Choroid plexus epithelial cell (primary cell): ENCODE results near the gene KLHL11.
"Not testable (repeated sequence)": the region's sequence is repeated elsewhere in the genome, so short reads cannot be mapped to it uniquely, and the experiment has no call there.

Source experiments
- DNase-seq: peaks from one replicate; pipeline ENCODE4 v3.0.0-alpha.2; 2010; ENCODE audit warnings: low read depth
- H3K4me3 ChIP-seq: 2 replicates; pipeline ENCODE4 v1.5.1; 2011; ENCODE audit warnings: low read depth, mild to moderate bottlenecking, control low read depth, low read length, moderate library complexity
- CTCF ChIP-seq: conservative IDR thresholded peaks from 2 replicates; pipeline ENCODE4 v1.5.1; 2011; ENCODE audit warnings: low read depth, mild to moderate bottlenecking, control low read depth, inconsistent platforms, low read length, moderate library complexity

The KLHL11 gene

DNA sequence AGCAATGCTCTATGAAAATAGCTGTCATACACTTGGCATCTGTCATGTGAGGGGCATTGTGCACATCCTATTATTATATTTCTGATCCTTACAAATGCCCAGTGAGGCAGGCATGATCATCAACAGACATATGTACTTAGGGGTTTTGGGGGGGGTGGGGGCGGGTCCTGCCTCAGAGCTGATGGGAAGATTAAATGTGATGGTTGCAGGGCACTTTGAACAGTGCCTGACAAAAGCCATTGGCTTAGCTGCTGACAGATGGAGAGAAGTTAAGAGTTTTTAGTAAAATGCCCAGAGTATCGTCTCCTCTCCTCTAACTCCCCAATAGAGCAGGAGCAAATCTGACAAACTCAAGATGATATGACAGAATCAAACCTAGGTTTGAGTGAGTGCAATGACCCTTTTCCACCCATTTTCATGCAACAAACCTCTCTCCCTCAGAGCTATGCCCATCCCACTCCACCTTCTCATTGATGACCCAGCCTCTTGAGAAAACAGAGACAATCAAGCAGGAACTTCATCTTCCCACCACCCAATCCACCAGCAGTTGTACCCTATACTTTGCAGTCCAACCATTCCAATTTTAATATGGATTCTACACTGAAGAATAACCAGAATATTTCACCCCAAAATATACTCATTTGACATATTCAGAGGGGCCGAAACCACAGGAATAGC lies 4.8 kb downstream of the KLHL11 start:
- TF ChIP-seq CTCF = no peak
- no peak overlapping the region for H3K4me3 ChIP-seq
- DNase-seq = no peak

DNA sequence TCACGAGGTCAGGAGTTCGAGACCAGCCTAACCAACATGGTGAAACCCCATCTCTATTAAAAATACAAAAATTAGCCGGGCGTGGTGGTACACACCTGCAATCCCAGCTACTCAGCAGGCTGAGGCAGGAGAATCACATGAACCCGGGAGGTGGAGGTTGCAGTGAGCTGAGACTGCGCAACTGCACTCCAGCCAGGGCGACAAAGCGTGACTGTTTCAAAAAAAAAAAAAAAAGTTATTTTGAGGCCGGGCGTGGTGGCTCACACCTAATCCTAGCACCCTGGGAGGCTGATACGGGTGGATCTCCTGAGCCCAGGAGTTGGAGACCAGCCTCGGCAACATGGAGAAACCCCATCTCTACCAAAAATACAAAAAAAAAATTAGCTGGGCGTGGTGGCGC lies 13.8 kb downstream of the KLHL11 start:
- H3K4me3 ChIP-seq, DNase-seq: not testable (repeated sequence)

- no peak overlapping the region for H3K4me3 ChIP-seq
- no peak for DNase-seq
- no peak for TF ChIP-seq CTCF
Measured at GRCh38 chr17:41849251-41849990, 15.8 kb downstream of the KLHL11 start.

GRCh38 chr17:41848788-41849187 lies 16.4 kb downstream of the KLHL11 start:
- no peak for TF ChIP-seq CTCF
- peak; percentile 31 for DNase-seq

DNA sequence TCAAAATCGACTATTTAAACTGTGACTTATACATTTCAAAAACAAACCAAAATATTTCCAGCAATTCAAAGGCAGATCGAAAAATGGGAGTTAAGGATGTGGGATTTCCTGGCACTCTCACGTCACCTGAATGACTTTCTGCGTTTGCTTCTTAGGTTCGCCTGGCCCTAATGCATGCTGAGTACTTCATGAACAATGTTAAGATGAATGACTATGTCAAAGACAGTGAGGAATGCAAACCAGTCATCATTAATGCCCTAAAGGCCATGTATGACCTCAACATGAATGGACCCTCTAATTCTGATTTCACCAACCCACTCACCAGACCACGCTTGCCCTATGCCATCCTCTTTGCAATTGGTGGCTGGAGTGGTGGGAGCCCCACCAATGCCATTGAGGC lies 20.3 kb downstream of the KLHL11 start:
- DNase-seq = no peak
- no peak for TF ChIP-seq CTCF
- H3K4me3 ChIP-seq = no peak overlapping the region

More at GRCh38 chr17:41848788-41849187, 16.4 kb downstream of the KLHL11 start:
- no peak overlapping the region for H3K4me3 ChIP-seq

GRCh38 chr17:41840781-41841180 lies 24.4 kb downstream of the KLHL11 start:
- not testable (repeated sequence) for DNase-seq

DNA sequence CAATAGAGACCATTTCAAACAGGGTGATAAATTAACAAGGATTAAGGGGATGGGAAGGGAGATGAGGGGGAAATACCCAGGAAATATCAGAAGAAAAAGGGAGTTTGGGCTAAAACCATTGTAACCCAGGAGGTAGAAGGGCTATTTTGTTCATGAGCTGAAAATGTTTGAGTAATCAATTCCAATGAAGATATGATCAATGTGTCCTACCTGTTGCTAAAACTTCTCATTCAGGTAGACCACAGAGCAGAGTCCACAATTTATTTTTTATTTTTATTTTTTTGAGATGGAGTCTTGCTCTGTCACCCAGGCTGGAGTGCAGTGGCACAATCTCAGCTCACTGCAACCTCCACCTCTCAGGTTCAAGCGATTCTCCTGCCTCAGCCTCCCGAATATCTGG lies 25.8 kb downstream of the KLHL11 start:
- H3K4me3 ChIP-seq, DNase-seq: not testable (repeated sequence)

More at GRCh38 chr17:41840781-41841180, 24.4 kb downstream of the KLHL11 start:
- H3K4me3 ChIP-seq = not testable (repeated sequence)

DNA sequence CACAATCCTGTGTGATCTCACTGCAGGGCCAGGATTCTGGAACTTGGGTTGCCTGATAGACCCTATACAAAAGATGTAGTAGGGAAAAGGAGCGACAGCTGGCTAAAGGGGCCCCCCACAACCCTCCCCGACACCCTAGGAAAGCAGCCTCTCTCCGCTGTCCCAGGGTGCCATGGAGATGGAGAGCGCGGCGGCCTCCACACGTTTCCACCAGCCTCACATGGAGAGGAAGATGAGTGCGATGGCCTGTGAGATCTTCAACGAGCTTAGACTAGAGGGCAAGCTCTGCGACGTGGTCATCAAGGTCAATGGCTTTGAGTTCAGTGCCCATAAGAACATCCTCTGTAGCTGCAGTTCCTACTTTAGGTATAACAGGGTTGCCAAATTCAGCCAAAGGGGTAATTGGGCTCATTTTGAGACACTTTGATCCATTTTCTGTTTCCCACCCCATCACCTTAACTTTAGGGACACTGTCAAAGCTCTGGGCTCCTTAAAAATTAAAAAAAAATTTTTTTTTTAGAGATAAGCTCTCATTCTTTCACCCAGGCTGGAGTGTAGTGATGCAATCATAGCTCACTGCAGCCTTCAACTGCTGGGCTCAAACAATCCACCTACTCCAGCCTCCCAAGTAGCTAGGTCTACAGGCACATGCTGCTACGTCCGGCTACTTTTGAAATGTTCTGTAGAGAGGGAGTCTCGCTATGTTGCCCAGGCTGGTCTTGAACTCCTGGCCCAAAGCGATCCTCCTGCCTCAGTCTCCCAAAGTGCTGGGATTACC lies 27.3 kb downstream of the KLHL11 start, which contains the start of gene KLHL10:
TSS of gene KLHL10 (plus strand) at position 65 of the 778 bp plus-strand sequence. CDS start at position 173, 108 bp downstream.
- TF ChIP-seq CTCF = no peak
- DNase-seq = peak; percentile 6
- H3K4me3 ChIP-seq = no peak within 1 kb of the TSS
